A549 (cell line): ENCODE measurements around the gene SYNCRIP. TPM values are rescaled to one million over a fixed set of nuclear protein-coding genes. Genes with fewer than 3 reads are reported as not detected.
A peak's percentile ranks its signal among the peaks of the same experiment; 100 is the strongest.

Source experiments
- ATAC-seq, 2 experiments: fragments of 200-7000 bp in 1 of 2; fragments of >200 bp in 1 of 2; cut with Nextera tagmentation in 1 of 2; cut with Tn5 transposase in 1 of 2; 3 replicates each; pipeline versions ENCODE4 v1.8.0 to v1.9.1; 2018 to 2020; ENCODE audit warnings: mild to moderate bottlenecking in 1 of 2, moderate library complexity in 1 of 2
- CTCF ChIA-PET: fragments of 300-600 bp; sonication (Branson Sonifier 250); formaldehyde crosslinking; extraction: SDS; loops from one replicate; lab custom pipeline; 2021; ENCODE audit warnings: antibody characterized with exemption, inconsistent platforms; lab: Yijun Ruan, JAX
- POLR2A ChIA-PET: fragments of 350-600 bp; formaldehyde crosslinking; extraction: SDS; loops from one replicate; lab custom pipeline; 2021; ENCODE audit warnings: antibody characterized with exemption, inconsistent platforms; lab: Yijun Ruan, JAX
- DNase-seq, 2 experiments: peaks; one replicate each; pipeline versions ENCODE4 v3.0.0 to v3.0.0-alpha.2; 2011 to 2016; ENCODE audit warnings: low read depth in 1 of 2, low spot score in 1 of 2
- FAIRE-seq: peaks from 2 replicates; lab custom pipeline; 2011; peaks lifted over from hg19 to GRCh38; lab: Jason Lieb, UNC
- H3K27ac ChIP-seq, 2 experiments: fragments of >200 bp; sonication (Bioruptor Twin); formaldehyde crosslinking; 3 replicates each; pipeline ENCODE4 v1.5.1; 2016 to 2017
- H3K4me1 ChIP-seq: fragments of >200 bp; sonication (Bioruptor Twin); formaldehyde crosslinking; 3 replicates; pipeline ENCODE4 v1.6.1; 2016
- H3K4me2 ChIP-seq: fragments of >200 bp; sonication (Bioruptor Twin); formaldehyde crosslinking; 3 replicates; pipeline ENCODE4 v1.6.1; 2016
- H3K4me3 ChIP-seq: fragments of >200 bp; sonication (Bioruptor Twin); formaldehyde crosslinking; 3 replicates; pipeline ENCODE4 v1.5.1; 2016
- H3K9me3 ChIP-seq: fragments of >200 bp; sonication (Bioruptor Twin); formaldehyde crosslinking; 3 replicates; pipeline ENCODE4 v1.6.1; 2016
- ATOH8 ChIP-seq: fragments of 250-450 bp; sonication (Bioruptor Pico); IDR thresholded peaks from 2 replicates; pipeline ENCODE4 v1.5.0; 2020; ENCODE audit warnings: low read depth, mild to moderate bottlenecking, moderate library complexity
- EHF ChIP-seq: fragments of 250-450 bp; sonication (Bioruptor Pico); IDR thresholded peaks from 2 replicates; pipeline ENCODE4 v1.5.0; 2020; ENCODE audit warnings: mild to moderate bottlenecking
- HDAC2 ChIP-seq: fragments of 200-600 bp; sonication (generic); IDR thresholded peaks from 2 replicates; pipeline ENCODE4 v1.6.1; 2016
- HMGXB4 ChIP-seq: fragments of 250-450 bp; sonication (Bioruptor Pico); IDR thresholded peaks from 2 replicates; pipeline ENCODE4 v1.5.0; 2021; ENCODE audit warnings: mild to moderate bottlenecking, moderate library complexity, borderline replicate concordance
- HOXA7 ChIP-seq: fragments of 250-450 bp; sonication (Bioruptor Pico); IDR thresholded peaks from 2 replicates; pipeline ENCODE4 v1.5.0; 2020; ENCODE audit warnings: mild to moderate bottlenecking, moderate library complexity
- KDM1A ChIP-seq: fragments of 200-600 bp; sonication (generic); IDR thresholded peaks from 2 replicates; pipeline ENCODE4 v1.6.1; 2016; ENCODE audit warnings: low read depth, mild to moderate bottlenecking
- MAFK ChIP-seq: fragments of 450-650 bp; IDR thresholded peaks from 2 replicates; pipeline ENCODE4 v1.6.1; 2014; ENCODE audit not compliant: partially characterized antibody
- NR3C1 ChIP-seq: fragments of >200 bp; sonication (Bioruptor Twin); formaldehyde crosslinking; IDR thresholded peaks from 3 replicates; pipeline ENCODE4 v1.6.1; 2017
- PHF8 ChIP-seq: fragments of 200-600 bp; sonication (generic); IDR thresholded peaks from 2 replicates; pipeline ENCODE4 v1.6.1; 2016; ENCODE audit warnings: low read depth, mild to moderate bottlenecking, antibody characterized with exemption, moderate library complexity, borderline replicate concordance
- RFX5 ChIP-seq: fragments of 450-650 bp; IDR thresholded peaks from 2 replicates; pipeline ENCODE4 v1.7.1; 2014; ENCODE audit warnings: antibody characterized with exemption, mild to moderate bottlenecking, moderate library complexity
- WGBS: methylation state at CpG from one replicate; pipeline ENCODE4 v1.1.6; 2017; ENCODE audit errors: missing lambda C conversion rate; 5-methylcytosine and 5-hydroxymethylcytosine counted together
- polyA plus RNA-seq, 4 experiments: library from polyadenylated mRNA; depleted of rRNA in 3 of 4; stranded (reverse); fragments of >200 nt; fragmentation: RNase III in 1 of 4; extraction: RNeasy Plus Mini Kit Qiagen cat#74134 plus additional on column Dnase treatment in 1 of 4; gene quantifications; 2 replicates in 3 of 4; 3 replicates in 1 of 4; pipeline ENCODE4 v1.2.3, GENCODE V29; 2011 to 2017
- TF ChIP-seq, protein P1 (sequence below): fragments of 200-600 bp; sonication (generic); IDR thresholded peaks from 2 replicates; pipeline ENCODE4 v1.6.1; 2016; ENCODE audit warnings: antibody characterized with exemption, mild to moderate bottlenecking, moderate library complexity
- TF ChIP-seq, protein P2 (sequence below): fragments of 150-350 bp; IDR thresholded peaks from 2 replicates; pipeline ENCODE4 v1.6.1; 2014; ENCODE audit warnings: low read depth, mild to moderate bottlenecking, low read length

SYNCRIP gene
- polyA plus RNA-seq, 2 of the 4 experiments (the other 2 are of a cell fraction) = 47.5 to 102 TPM

- TF ChIP-seq RFX5 = no peak
- TF ChIP-seq HDAC2 = no peak
- TF ChIP-seq KDM1A = no peak
- no peak for TF ChIP-seq HMGXB4 (CRISPR knock-in tag)
- TF ChIP-seq NR3C1 = no peak
- TF ChIP-seq, protein P1, sequence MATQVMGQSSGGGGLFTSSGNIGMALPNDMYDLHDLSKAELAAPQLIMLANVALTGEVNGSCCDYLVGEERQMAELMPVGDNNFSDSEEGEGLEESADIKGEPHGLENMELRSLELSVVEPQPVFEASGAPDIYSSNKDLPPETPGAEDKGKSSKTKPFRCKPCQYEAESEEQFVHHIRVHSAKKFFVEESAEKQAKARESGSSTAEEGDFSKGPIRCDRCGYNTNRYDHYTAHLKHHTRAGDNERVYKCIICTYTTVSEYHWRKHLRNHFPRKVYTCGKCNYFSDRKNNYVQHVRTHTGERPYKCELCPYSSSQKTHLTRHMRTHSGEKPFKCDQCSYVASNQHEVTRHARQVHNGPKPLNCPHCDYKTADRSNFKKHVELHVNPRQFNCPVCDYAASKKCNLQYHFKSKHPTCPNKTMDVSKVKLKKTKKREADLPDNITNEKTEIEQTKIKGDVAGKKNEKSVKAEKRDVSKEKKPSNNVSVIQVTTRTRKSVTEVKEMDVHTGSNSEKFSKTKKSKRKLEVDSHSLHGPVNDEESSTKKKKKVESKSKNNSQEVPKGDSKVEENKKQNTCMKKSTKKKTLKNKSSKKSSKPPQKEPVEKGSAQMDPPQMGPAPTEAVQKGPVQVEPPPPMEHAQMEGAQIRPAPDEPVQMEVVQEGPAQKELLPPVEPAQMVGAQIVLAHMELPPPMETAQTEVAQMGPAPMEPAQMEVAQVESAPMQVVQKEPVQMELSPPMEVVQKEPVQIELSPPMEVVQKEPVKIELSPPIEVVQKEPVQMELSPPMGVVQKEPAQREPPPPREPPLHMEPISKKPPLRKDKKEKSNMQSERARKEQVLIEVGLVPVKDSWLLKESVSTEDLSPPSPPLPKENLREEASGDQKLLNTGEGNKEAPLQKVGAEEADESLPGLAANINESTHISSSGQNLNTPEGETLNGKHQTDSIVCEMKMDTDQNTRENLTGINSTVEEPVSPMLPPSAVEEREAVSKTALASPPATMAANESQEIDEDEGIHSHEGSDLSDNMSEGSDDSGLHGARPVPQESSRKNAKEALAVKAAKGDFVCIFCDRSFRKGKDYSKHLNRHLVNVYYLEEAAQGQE = no peak
- TF ChIP-seq, all 56 proteins: peak for 0
Observed at GRCh38 chr6:85581572-85581971, 61.1 kb downstream of the SYNCRIP start (continued).

GRCh38 chr6:85580878-85581267 lies 61.8 kb downstream of the SYNCRIP start:
- H3K4me1 ChIP-seq = peaks cover 42% of the 10 kb centered on the region
- peak overlapping the region; percentile 60 to 84 for H3K27ac ChIP-seq
- peaks cover 5% of the 10 kb centered on the region; the same call in 1 of the 3 replicates for H3K9me3 ChIP-seq
- TF ChIP-seq PHF8 (no peak), MAFK (peak; percentile 42), EHF (CRISPR knock-in tag) (no peak), ATOH8 (no peak), HDAC2 (no peak), HOXA7 (CRISPR knock-in tag) (no peak)
- TF ChIP-seq, protein P1 = no peak
- TF ChIP-seq, protein P2, sequence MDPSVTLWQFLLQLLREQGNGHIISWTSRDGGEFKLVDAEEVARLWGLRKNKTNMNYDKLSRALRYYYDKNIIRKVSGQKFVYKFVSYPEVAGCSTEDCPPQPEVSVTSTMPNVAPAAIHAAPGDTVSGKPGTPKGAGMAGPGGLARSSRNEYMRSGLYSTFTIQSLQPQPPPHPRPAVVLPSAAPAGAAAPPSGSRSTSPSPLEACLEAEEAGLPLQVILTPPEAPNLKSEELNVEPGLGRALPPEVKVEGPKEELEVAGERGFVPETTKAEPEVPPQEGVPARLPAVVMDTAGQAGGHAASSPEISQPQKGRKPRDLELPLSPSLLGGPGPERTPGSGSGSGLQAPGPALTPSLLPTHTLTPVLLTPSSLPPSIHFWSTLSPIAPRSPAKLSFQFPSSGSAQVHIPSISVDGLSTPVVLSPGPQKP = no peak
- TF ChIP-seq, all 56 proteins: peak for 1
- peak in 1 of 2 experiments; percentile 42 for DNase-seq
- no peak for FAIRE-seq
- Histone ChIP-seq H3K4me3 (no peak overlapping the region), H3K4me2 (peak overlapping the region; percentile 70)
- ChIA-PET CTCF (no interaction called here), POLR2A (interaction anchor here (1.5 kb wide), 1 partner anchor 98 kb away, joined by 4 read pairs; no protein-coding TSS in a partner anchor)
- 67% methylated on average over 1 of the region's 1 CpG for WGBS
- peak; percentile 83 to 88; a peak in 5 of 6 replicates for ATAC-seq
